H1 (cell line): ENCODE data around the gene MS4A7. TPM values are rescaled to one million over a fixed set of nuclear protein-coding genes. Genes with fewer than 3 reads are reported as not detected.

Experiments used
- CBX8 ChIP-seq: fragments of 300-800, 300-1000 bp; sonication (generic); IDR thresholded peaks from 2 replicates; pipeline ENCODE4 v1.7.1; 2016; ENCODE audit warnings: low read depth, low read length, borderline replicate concordance
- polyA plus RNA-seq, 7 experiments: library from polyadenylated mRNA; depleted of rRNA in 3 of 7; stranded (reverse) in 5 of 7; unstranded in 2 of 7; fragments of >200 nt in 5 of 7; fragments of 200-250 nt in 2 of 7; gene quantifications; 1 replicate in 5 of 7; 2 replicates in 1 of 7; 4 replicates in 1 of 7; pipeline versions ENCODE4 v1.2.1 to v1.2.3, GENCODE V29; 2011 to 2013; ENCODE audit warnings: missing spikeins in 2 of 7, mixed read lengths in 2 of 7
- total RNA-seq: library from RNA; stranded (reverse); fragmentation: NEBNext Ultra II Directional; extraction: Animal tissue kit (Norgen Biotek cat#: 25700); gene quantifications from 2 replicates; pipeline ENCODE4 v1.2.1, GENCODE V29; 2021

Gene MS4A7
- total and polyA plus RNA-seq, 2 of the 8 experiments (the other 6 are each of a cell fraction or from before 2014, with no cell fraction given) = not detected

DNA sequence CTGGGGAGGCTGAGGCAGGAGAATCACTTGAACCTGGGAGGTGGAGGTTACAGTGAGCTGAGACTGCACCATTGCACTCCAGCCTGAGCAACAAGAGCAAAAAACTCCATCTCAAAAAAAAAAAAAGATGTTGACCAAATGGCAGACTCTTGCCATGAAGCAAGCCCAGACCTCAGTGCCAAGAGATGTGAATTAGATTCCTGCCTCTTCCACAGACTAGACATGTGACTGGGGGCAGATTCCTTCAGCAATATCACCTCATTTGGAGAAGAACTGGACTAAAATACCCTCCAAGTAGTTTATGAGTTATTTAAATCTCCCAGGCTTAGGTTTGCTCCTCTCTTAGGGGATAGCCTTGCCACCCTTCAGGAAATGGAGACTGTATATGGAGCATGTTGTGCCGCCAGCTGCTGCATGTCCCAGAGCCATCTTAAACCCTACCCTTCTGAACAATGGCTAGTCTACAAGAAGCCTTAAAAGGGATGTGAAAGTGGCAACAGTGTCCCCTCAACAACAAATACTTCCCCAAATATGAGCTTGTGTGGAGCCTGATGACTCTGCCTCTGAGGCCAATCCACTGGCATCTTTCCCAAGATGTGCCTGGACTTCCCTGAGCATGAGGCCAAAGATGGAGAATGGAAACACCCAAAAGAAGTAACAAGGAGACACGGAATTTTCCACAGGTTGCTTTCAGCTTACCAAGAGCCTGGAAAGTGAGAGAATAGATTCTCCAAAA, 763 bp upstream of the MS4A7 start (continued):
- TF ChIP-seq CBX8 = no peak
